ENCODE measurements around the gene TCEA2. TPM values are rescaled to one million over a fixed set of nuclear protein-coding genes. Genes with fewer than 3 reads are reported as not detected.

TCEA2 gene
- total RNA-seq, 1 donor from 2014 or later: 81.3 TPM

- H3K4me1 Mint-ChIP-seq: no peaks in the 10 kb centered on the region
- no peak for TF ChIP-seq CTCF (IDR thresholded peaks at IDR 0.05; ENCODE audit: unreplicated experiment)
- no peaks in the 10 kb centered on the region for H3K36me3 Mint-ChIP-seq
- no peaks in the 10 kb centered on the region for H3K9me3 Mint-ChIP-seq
- peaks cover 17% of the 10 kb centered on the region for H3K27me3 Mint-ChIP-seq (ENCODE audit: low read depth)
- peak; percentile 12 to 29 for DNase-seq (ENCODE audit: low spot score in 2 of 2, unreplicated experiment in 2 of 2)
- no peak overlapping the region for H3K4me3 Mint-ChIP-seq
- no peak overlapping the region for H3K27ac Mint-ChIP-seq
Observed at GRCh38 chr20:64108731-64109681, 46.0 kb downstream of the TCEA2 start.

DNA sequence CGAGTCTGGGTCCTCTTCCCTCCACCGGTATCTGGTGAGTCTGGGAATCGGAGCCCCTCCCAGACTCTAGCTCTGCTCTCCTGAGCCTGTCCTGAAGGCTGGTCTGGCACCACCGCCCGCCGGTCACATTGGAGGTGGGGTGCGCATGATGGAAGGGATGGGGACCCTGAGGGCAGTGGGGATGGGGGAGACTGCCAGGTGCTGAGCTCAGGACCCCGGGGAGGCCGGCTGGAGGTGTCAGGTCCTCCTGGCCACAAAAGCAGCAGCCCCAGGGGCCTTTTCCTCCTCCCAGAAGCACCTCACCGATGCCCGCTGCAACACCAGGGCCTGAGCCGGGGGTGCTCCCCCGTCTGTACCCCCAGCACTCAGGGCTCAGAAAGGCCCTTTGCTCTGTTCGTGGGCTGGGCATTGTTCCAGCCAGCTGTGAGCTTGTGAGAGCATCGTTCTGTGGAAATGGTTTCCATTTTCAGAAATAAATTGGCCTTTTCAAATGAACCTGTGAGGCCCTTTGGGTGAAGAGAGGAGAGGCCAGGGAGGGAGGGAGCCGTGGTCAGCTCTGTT lies 46.9 kb downstream of the TCEA2 start:
- no peak for TF ChIP-seq CTCF (IDR thresholded peaks at IDR 0.05; ENCODE audit: unreplicated experiment)
- Mint-ChIP-seq H3K36me3 (no peaks in the 10 kb centered on the region), H3K4me1 (no peaks in the 10 kb centered on the region), H3K4me3 (no peak overlapping the region), H3K9me3 (no peaks in the 10 kb centered on the region), H3K27ac (no peak overlapping the region), H3K27me3 (ENCODE audit: low read depth) (peaks cover 18% of the 10 kb centered on the region)
- DNase-seq (ENCODE audit: low spot score in 2 of 2, unreplicated experiment in 2 of 2): peak; percentile 11 to 34

DNA sequence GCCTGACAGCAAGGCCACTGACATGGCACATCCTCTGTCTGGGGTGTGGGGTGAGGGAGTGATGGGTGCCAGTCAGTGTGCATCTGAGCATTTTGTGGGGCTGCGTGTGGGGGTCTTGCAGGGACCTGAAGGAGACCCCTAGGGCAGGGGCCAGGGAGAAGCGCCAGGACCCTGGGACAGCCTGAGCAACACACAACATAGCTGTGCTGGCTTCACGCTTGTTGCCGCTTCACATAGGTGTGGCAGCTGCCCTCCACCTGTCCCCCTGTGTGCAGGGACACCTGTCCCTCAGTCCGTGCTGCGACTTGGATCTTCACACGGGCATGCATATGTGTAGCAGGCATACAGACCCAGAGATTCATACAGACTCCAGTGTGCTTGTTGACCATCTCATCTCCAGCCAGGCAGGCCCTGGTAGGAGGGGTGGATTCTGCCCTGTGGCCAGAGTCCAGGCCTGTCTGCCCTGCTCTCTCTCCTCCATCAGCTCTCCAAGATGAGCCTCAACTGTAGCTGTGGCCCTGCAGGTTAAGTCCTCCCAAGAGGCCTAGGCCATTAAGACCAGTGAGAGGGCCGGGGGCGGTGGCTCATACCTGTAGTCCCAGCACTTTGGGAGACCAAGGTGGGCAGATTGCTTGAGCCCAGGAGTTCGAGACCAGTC lies 47.5 kb downstream of the TCEA2 start:
- Mint-ChIP-seq H3K27me3 (ENCODE audit: low read depth) (peaks cover 18% of the 10 kb centered on the region), H3K36me3 (no peaks in the 10 kb centered on the region), H3K27ac (no peak overlapping the region), H3K9me3 (no peaks in the 10 kb centered on the region), H3K4me3 (no peak overlapping the region), H3K4me1 (no peaks in the 10 kb centered on the region)
- TF ChIP-seq CTCF (IDR thresholded peaks at IDR 0.05; ENCODE audit: unreplicated experiment): no peak
- DNase-seq (ENCODE audit: low spot score in 2 of 2, unreplicated experiment in 2 of 2): peak; percentile 9 to 34

GRCh38 chr20:64111841-64112641 lies 49.0 kb downstream of the TCEA2 start:
- Mint-ChIP-seq H3K27me3 (ENCODE audit: low read depth) (peaks cover 6% of the 10 kb centered on the region), H3K4me3 (no peak overlapping the region), H3K4me1 (no peaks in the 10 kb centered on the region), H3K9me3 (no peaks in the 10 kb centered on the region), H3K36me3 (no peaks in the 10 kb centered on the region), H3K27ac (no peak overlapping the region)
- DNase-seq (ENCODE audit: low spot score in 2 of 2, unreplicated experiment in 2 of 2): peak in 1 of 2 experiments; percentile 36
- no peak for TF ChIP-seq CTCF (IDR thresholded peaks at IDR 0.05; ENCODE audit: unreplicated experiment)
